Measurements from ENCODE around the gene DST.

The DST gene

DNA sequence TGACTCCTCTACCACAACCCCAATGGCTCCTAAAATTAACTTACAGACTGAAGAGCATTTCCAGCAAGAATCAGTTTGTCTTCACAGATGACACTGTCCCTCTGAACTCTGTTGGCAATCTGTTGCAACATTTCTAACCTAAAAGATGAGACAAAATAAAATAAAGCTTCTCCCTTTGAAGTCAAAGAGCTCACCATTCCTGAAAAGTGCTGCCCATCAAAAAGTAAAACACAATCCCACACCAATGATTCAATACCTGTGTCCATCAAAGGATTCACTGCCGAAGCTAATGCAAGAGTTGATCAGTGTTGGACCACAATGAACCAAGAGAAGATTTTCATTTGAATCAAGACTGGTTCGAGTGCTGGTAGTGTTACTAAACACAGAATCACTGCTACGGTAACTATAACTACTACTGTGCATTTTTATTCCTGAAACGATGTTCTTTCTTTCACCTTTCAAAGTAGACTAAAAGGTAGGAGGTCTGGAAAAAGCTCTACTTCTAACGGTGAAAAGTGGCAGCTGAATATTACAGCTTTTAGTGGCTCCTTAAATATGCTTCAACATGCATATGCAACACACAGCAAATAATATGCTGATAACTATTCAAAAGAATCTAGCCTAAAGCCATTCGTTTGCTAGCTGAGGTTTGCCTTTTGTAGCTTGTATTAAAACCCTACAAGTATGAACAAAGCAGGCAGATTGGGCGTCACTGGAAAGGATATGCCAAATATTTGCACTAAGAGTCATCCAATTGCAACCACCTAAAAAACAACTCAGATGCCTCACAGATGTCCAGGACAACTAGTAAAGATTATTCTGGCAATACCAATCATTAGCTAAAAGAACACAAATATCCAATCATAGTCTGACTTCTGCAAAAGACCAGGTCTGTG lies at the start of gene DST:
DST (minus strand) TSS at position 524 of the 896 bp plus-strand sequence.
- DNase-seq (ENCODE audit: low read depth): no peak
- no peak for TF ChIP-seq CTCF (IDR thresholded peaks at IDR 0.05; ENCODE audit: insufficient read depth, low read depth, low read length, missing control alignments)
- H3K4me3 ChIP-seq (ENCODE audit: low read depth, low read length): no peak within 1 kb of the TSS

DNA sequence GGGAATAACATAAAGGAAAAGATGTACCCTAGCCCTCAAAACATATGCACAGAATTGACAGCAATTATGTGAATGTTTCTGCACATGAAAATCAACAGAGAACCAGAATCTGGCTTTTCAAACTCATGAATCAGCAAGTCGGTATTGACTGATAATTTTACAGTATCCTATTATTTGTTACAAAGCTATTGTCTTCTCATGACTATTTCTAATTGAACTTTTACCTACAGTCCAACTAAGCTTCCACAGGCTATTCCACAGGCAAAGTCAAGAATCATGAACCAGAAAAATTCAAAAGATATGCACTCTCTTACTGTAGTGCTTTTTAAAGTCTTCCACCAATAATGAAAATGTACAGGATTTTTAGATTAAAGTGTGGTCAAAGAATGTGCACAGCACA lies 49.1 kb upstream of the DST start:
- TF ChIP-seq CTCF (IDR thresholded peaks at IDR 0.05; ENCODE audit: insufficient read depth, low read depth, low read length, missing control alignments): no peak
- no peak for DNase-seq (ENCODE audit: low read depth)
- H3K4me3 ChIP-seq (ENCODE audit: low read depth, low read length): no peak overlapping the region

DNA sequence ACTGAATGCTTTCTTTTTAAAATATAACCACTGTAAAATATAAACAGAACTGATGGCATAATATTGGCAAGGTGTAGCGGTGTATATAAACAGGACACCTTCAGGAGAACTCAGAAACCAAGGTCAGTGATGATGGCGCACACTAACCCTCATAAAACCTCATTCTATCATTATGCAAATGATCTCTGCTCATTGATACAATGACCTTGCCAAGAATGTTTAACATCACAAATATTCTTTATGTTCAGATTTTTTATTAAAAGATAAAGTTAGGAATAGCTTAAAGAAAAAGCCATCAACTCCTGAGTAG lies 48.6 kb upstream of the DST start:
- no peak for TF ChIP-seq CTCF (IDR thresholded peaks at IDR 0.05; ENCODE audit: insufficient read depth, low read depth, low read length, missing control alignments)
- DNase-seq (ENCODE audit: low read depth): no peak
- H3K4me3 ChIP-seq (ENCODE audit: low read depth, low read length): no peak overlapping the region

GRCh38 chr6:56690519-56691285 lies 48.0 kb upstream of the DST start:
- H3K4me3 ChIP-seq (ENCODE audit: low read depth, low read length): no peak overlapping the region
- no peak for TF ChIP-seq CTCF (IDR thresholded peaks at IDR 0.05; ENCODE audit: insufficient read depth, low read depth, low read length, missing control alignments)
- no peak for DNase-seq (ENCODE audit: low read depth)

- no peak for DNase-seq (ENCODE audit: low read depth)
- H3K4me3 ChIP-seq (ENCODE audit: low read depth, low read length): no peak overlapping the region
- no peak for TF ChIP-seq CTCF (IDR thresholded peaks at IDR 0.05; ENCODE audit: insufficient read depth, low read depth, low read length, missing control alignments)
Observed at GRCh38 chr6:56689663-56690062, 47.0 kb upstream of the DST start.

DNA sequence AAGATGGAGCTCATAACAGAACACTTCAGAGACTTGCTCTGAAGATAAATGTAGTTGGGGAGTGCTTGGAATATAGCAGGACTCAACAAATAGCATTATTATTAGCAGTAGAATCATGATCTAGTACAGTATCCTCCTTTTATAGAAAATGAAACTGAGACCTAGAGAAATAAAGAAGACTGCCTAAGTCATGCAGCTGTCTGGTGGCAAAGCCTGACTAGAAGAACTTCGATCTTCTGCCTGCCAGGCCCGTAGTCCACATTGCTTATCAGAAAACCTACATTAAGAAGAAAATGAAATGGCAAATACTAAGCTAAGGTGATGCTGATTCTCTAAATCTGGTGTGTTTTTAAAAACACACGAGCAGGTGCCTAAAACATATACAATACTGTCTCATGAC lies 46.4 kb upstream of the DST start:
- TF ChIP-seq CTCF (IDR thresholded peaks at IDR 0.05; ENCODE audit: insufficient read depth, low read depth, low read length, missing control alignments): no peak
- DNase-seq (ENCODE audit: low read depth): peak; percentile 46
- H3K4me3 ChIP-seq (ENCODE audit: low read depth, low read length): no peak overlapping the region
